ENCODE measurements around the gene FCGR2B.
"Not testable (repeated sequence)": the region's sequence is repeated elsewhere in the genome, so short reads cannot be mapped to it uniquely, and the experiment has no call there.

FCGR2B gene

DNA sequence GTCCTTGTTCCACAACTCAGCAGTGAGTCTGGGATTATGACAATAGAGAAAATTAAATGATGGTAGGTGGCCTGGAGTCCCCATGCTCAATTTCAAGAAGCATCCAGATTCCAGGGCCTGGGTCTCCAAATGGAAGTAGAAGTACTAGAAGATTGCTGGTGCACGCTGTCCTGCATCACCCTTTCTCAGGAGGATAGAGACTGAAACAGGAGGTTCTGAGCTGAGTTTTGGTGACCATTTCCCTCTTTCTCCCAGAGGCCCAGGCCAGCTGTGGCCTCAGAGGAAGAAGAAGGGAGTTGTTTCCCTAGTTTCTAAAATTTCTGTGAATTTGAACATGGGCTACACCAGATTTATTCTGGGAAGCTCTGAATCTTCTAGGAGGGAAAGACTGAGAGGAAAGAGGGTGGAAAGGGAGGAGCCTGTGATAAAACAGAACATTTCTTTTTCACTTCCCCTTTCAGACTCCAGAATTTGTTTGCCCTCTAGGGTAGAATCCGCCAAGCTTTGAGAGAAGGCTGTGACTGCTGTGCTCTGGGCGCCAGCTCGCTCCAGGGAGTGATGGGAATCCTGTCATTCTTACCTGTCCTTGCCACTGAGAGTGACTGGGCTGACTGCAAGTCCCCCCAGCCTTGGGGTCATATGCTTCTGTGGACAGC, at the start of gene FCGR2B:
Gene FCGR2B, plus strand, starts transcription at position 460 of the 656 bp plus-strand sequence. Its CDS starts 99 bp downstream, at position 559.
- H3K4me3 ChIP-seq (ENCODE audit: low read depth, low read length); DNase-seq (ENCODE audit: low read depth): not testable (repeated sequence)

DNA sequence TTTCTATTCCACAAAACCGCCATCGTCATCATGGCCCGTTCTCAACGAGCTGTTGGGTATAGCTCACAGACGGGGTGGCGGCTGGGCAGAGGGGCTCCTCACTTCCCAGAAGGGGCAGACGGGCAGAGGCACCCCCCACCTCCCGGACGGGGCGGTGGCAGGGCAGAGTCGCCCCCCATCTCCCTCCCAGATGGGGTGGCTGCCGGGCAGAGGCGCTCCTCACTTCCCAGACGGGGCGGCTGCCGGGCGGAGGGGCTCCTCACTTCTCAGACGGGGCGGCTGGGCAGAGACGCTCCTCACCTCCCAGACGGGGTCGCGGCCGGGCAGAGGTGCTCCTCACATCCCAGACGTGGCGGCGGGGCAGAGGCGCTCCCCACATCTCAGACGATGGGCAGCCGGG, 46.5 kb upstream of the FCGR2B start:
- not testable (repeated sequence) for H3K4me3 ChIP-seq (ENCODE audit: low read depth, low read length); DNase-seq (ENCODE audit: low read depth)

DNA sequence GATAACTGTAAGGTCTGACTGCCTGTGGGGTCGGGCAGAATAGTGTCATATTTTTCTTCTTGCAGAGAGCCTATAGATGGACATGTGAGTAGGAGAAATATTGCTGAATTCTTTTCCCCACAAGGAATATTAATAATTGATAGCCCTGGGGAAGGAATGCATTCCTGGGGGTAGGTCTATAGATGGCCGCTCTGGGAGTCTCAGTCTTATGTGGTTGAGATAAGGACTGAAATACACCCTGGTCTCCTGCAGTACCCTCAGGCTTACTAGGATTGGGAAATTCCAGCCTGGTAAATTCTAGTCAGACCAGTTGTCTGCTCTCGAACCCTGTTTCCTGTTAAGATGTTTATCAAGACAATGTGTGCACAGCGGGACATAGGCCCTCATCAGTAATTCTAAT, 44.4 kb upstream of the FCGR2B start:
- not testable (repeated sequence) for H3K4me3 ChIP-seq (ENCODE audit: low read depth, low read length); DNase-seq (ENCODE audit: low read depth)

DNA sequence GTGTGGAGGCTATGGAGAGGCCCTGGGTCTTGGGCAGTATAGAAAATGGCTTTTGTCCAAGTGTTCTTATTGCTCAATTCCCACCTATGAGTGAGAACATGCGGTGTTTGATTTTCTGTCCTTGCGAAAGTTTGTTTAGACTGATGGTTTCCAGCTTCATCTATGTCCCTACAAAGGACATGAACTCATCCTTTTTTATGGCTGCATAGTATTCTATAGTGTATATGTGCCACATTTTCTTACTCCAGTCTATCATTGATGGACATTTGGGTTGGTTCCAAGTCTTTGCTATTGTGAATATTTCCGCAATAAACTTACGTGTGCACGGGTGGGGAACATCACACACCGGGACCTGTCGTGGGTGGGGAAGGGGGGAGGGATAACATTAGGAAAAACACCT, 42.5 kb upstream of the FCGR2B start:
- not testable (repeated sequence) for H3K4me3 ChIP-seq (ENCODE audit: low read depth, low read length); DNase-seq (ENCODE audit: low read depth)

DNA sequence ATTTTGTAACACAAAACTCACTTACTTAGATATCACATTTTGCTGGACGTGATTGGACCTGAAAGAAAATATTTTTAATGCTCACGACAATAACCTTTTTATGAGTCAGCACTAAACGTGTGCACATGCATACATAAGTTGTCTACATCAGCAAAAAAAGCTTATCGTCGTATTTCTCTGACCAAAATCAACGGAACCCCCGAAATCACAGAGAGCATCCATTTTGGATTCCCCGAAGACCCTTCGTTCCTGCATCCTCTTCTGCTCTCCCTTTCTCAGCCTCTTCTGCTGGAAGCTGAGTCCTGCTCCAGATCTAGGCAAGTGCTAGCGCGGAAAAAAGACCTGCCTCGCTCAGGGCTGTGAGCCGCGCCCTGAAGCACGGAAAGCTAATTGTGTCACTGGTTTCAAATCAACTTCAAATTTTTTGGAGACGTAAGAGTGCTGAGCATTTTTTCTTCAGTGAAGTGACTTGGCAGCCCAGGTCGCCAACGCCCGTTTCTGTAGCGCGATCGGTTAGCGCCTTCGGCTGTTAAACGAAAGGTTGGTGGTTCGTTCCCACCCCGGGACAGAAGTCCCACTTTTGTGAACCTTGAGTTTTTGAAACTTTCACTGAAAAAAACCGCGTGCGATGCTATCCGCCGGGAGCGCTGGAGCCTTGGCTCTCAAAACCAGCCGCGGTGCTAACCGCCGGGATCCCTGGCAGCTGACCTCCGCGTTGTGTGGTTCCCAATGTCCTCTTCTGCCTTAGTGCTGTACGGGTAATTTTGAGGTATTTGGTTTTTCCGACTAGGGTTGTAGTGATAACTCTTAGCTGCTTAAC, 41.6 kb upstream of the FCGR2B start:
- peak overlapping the region; percentile 58 for H3K4me3 ChIP-seq (ENCODE audit: low read depth, low read length)
- DNase-seq (ENCODE audit: low read depth) = peak; percentile 84

DNA sequence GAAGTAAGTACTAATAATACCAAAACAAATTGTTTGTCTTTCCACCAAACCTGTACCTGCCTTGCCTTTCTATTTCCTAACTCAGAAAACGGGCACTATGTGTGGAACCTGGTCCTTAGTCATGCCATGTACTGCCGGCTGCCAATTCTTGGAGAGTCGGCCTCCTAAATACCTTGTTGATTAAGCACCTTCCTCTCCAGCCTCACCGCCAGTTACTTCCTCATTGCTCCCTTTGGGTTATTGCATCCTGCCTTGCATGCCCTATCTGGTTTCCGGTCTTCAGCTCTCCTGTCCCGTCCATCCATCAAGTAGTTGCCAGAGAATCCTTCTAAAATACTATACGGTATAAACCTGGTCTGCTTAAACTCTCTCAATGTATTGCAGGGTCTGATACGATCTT, 40.9 kb upstream of the FCGR2B start:
- not testable (repeated sequence) for H3K4me3 ChIP-seq (ENCODE audit: low read depth, low read length); DNase-seq (ENCODE audit: low read depth)

DNA sequence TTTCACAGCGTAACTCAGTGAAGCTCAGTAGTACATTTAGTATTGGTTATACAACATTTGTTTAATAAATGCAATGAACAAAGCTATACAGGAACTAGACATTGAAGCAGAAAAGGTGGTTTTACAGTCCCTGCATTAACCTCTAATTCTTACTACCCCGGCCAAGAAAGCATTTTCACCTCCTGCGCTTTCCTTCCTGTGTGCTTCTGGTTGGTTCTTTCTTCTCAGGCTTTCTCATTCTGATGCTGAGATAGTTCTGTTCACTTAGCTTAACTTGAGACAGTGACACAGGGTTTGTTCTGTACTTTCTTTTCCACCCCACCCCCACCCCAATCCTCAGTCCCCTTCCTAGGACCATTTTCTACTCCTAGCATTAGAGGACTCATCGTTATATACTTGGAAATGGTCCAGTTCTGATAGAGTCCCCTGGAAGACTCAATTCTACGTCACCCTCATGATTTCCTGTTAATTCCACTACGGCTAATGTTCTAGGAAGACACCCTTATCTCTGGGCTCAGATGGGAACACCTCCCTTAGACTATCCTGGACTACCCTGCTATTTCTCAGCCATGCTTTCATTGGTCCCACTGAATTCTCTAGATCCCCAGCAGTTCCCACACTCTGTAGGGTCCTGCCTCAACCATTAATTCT, 39.4 kb upstream of the FCGR2B start:
- DNase-seq (ENCODE audit: low read depth); H3K4me3 ChIP-seq (ENCODE audit: low read depth, low read length): not testable (repeated sequence)

DNA sequence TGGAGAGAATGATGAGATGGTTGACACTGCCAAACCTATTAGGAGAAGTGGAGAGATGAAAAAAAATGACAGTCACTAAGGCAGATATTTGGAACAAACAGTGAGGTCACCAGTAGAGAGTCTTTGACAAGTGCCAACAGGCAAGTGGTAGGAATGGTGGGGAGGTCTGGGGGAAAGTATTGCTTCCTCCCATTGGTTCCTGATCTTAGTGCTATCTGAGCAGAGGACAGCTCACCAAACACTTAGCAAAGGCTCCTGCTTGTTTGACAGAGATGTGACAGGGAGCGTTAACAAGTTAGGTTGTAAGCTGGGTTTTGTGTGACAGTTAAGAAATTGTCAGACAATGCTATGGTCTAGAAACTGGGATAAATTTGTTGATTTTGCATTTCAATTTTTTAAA, 38.3 kb upstream of the FCGR2B start:
- H3K4me3 ChIP-seq (ENCODE audit: low read depth, low read length); DNase-seq (ENCODE audit: low read depth): not testable (repeated sequence)

DNA sequence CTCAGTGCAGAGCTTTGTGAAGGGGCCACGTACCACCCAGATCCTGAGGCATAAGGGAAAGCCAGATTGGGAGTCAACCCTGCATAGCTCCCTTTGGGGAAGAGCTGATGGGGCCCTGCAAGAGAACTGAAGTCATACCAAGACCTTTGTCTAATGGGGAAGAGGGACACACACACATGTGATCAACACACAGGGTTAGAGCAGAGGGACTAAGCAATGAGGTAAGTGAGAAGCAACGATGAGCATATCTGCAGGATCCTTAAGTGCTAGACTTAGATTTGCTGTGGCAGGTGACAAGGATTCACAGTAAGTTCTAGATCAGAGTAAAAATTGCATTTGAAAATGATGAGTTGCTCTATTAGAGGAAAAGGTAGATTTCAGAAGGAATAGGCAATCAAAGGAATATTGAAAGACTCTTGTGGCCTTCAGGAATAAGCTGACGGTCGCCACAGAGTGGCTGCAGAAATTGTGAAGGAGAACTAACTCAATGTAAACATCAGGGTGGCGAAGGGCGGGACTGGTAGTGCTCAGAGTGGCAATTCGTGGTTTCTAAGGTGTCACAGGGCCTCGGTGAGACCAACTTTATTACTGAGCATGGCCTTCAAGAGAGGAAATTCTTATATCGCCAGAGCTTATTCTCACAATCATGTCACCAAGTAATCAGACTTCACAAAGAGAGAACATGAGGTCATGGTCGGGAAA, 36.3 kb upstream of the FCGR2B start:
- not testable (repeated sequence) for H3K4me3 ChIP-seq (ENCODE audit: low read depth, low read length); DNase-seq (ENCODE audit: low read depth)

DNA sequence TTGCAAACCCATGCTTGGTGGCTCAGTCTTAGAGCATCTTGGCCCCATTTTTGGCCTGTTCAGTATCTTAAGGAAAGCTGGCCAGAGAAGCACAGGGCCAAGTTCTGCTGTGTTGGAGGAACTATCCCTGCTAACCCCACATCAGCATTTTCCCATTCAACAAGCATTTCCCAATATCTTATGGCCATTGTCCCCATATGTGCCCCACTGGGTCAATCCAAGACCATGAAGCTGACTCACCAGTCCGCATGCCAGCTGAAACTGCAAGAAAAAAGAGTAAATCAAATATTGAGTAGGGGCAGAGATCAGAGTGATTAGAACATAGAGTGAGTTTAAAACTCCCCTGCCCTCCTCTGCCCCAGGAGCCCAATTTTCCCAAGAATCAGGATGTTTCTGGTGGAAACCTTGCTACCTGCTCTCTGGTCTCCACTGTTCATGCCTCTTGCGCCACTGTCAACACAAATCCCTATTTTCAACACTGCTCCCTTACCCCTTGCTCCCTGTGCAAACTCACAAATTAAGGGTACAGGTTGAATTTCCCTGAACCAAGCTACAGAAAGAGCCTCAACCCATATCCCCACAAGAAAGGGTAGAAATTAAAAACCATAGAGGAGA, 32.7 kb upstream of the FCGR2B start:
- not testable (repeated sequence) for DNase-seq (ENCODE audit: low read depth); H3K4me3 ChIP-seq (ENCODE audit: low read depth, low read length)

DNA sequence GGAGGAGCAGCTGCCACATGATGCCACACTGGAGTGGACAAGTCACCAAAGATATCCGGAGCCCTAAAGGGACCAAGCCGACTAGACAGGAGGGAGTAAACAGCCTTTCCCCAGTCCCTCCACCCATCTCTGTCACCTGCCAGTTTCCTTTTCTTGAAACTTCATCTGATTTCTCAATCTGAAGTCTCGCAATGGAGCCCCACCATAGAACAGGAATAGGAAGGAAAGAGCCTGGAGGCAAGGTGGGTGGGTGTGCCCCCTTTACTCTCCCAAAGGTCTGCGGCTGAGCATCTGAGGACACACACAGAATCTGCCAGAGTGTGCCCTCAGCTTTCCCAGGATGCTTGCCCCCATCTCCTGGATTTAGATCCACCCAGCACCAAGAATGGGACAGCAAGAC, 31.9 kb upstream of the FCGR2B start, which contains the start of gene FCGR3B:
Gene FCGR3B, minus strand, starts transcription at position 101 of the 400 bp plus-strand sequence. Its CDS starts 82 bp downstream, at position 19.
- no peak within 1 kb of the TSS for H3K4me3 ChIP-seq (ENCODE audit: low read depth, low read length)
- TF ChIP-seq, protein P1, sequence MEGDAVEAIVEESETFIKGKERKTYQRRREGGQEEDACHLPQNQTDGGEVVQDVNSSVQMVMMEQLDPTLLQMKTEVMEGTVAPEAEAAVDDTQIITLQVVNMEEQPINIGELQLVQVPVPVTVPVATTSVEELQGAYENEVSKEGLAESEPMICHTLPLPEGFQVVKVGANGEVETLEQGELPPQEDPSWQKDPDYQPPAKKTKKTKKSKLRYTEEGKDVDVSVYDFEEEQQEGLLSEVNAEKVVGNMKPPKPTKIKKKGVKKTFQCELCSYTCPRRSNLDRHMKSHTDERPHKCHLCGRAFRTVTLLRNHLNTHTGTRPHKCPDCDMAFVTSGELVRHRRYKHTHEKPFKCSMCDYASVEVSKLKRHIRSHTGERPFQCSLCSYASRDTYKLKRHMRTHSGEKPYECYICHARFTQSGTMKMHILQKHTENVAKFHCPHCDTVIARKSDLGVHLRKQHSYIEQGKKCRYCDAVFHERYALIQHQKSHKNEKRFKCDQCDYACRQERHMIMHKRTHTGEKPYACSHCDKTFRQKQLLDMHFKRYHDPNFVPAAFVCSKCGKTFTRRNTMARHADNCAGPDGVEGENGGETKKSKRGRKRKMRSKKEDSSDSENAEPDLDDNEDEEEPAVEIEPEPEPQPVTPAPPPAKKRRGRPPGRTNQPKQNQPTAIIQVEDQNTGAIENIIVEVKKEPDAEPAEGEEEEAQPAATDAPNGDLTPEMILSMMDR (conservative IDR thresholded peaks at IDR 0.05; ENCODE audit: low read depth, low read length) = no peak
- no peak for DNase-seq (ENCODE audit: low read depth)

DNA sequence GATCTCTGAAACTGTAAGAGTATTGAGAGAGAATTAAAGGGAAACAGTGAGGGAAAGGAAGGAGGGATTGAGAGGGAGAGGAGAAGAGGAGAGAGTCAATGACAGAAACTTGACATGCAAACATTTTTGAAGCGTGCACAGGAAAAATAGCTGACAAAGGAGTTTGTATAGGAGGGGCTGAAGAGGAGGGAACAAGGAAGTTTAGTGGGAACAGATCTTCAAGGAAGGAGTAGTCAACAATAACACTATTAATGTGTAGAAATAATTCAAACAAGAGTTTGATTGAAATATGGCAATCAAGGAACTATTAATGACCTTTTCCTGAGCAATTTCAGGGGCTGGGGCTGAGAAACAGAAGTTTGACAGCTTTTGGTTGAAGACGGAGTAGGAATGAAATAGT, 27.9 kb upstream of the FCGR2B start:
- H3K4me3 ChIP-seq (ENCODE audit: low read depth, low read length); DNase-seq (ENCODE audit: low read depth): not testable (repeated sequence)

DNA sequence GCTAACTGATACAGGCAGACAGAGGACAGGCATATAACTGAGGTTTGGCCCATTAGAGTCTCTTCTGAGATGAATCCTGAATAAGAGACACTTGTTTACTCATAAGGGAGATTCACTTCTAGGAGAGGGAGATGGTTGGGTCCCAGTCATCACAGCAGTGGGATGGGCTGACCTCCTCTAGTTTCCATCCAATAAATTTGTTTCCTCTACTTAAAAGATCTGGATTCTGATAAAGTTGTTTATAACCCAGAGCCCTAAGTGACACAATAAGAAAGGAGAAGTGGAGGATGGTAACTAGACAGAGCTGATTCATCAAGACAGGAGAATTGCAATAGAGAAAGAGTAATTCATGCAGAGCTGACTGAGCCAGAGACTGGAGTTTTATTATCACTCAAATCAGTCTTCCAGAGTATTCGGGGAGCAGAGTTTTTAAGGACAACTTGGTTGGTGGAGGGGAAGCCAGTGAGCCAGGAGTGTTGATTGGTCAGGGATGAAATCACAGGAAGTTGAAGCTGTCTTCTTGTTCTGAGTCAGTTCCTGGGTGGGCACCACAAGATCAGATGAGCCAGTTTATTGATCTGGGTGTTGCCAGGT, 26.7 kb upstream of the FCGR2B start:
- not testable (repeated sequence) for DNase-seq (ENCODE audit: low read depth); H3K4me3 ChIP-seq (ENCODE audit: low read depth, low read length)

DNA sequence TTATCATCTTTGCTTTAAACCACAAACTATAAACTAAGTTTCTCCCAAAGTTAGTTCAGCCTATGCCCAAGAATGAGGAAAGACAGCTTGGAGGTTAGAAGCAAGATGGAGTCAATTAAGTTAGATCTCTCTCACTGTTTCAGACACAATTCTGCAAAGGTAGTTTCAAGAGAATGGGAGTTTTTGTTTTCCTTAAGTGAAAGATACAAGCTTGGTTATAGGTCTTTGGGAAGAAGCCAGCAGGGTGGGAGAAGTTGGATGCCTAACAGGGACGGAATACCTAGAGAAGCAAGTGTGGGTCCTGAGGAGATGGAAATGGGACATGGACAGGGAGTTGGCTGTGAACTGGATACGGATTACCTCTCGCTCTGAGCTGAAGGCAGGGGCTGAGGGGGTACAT, 26.0 kb upstream of the FCGR2B start:
- not testable (repeated sequence) for DNase-seq (ENCODE audit: low read depth); H3K4me3 ChIP-seq (ENCODE audit: low read depth, low read length)

DNA sequence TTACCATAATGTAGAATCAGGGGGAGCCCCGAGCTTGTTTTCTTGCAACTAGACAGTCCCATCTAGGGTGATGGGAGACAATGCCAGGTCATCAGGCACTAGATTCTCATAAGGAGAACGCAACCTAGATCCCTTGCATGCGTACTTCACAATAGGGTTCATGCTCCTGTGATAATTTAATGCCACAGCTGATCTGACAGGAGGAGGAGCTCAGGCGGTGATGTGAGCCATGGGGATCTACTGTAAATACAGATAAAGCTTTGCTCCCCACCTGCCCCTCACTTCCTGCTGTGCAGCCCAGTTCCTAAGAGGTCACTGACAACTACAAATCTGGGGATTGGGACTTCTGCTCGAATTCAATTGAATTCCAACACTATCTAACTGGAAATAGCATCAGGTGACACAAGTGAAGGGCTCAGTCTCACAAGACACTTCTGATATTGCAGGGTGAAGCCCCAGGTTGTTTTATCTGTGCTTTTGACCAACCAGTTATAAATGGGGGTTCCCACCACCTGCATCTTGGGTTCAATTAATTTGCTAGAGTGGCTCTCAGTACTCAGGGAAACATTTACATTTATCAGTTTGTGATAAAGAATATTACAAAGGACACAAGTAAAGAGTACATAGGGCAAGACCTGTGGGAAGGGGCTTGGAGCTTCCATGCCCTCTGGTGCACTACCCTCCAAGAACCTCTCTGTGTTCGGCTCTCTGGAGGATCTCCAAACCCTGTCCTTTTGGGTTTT, 24.5 kb upstream of the FCGR2B start:
- not testable (repeated sequence) for H3K4me3 ChIP-seq (ENCODE audit: low read depth, low read length); DNase-seq (ENCODE audit: low read depth)

DNA sequence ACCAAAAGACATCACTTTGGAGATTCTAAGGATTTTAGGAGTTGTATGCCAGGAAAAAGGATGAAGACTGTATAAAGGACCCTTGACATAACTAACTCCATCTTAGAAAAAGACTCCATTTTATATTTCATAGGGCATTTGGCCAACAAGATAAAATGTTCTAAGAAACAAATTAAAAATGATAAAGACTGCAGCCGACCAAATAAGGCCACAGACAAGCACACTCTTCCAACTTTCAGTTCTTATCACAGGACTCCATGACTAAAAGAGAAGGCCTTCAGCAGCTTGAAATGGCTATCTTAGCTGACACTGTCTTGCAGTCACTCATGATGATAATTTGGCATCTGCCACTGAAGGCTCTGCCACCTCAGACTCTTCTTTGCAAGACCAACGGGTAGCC, 23.7 kb upstream of the FCGR2B start:
- DNase-seq (ENCODE audit: low read depth); H3K4me3 ChIP-seq (ENCODE audit: low read depth, low read length): not testable (repeated sequence)
